Left hindlimb (tissue), 1 donor: ENCODE data around the gene GKN1.

ENCODE experiments used
- DNase-seq: peaks from one replicate; pipeline ENCODE4 v3.0.0-alpha.2; 2018

Gene GKN1

DNA sequence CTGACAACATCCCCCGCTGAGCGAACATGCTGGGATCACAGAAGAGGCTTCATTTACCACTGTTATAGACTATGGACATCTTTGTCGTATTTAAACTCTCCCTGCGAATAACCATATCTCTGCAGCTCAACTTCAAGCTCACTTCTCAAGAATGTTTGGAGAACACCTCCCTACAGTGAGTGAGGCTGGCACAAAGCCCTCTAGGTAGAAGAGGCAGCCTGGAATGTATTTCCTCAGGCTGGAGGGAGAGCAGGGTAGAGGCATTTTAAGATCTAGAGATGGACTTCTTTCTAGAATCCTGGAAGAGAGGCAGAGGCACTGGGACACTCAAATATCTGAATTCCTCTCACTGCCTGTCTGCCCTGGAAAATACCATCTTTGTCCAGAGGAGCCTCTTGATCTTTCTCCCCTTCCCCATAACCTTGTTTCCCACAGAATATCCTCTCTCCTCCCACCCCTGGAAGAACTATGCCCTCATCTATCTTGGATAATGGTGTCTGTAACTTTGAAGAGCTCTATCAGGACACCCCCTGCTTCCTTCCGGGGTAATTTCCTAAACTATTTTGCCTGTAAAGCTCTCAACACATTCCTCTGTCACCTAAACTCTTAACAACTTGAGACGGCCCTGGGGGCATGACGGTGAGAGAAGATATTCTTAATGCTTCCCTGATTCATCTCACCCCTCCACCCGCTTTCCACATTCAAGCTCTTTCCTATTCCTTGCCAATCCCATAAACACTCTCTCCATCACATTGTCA is 36.2 kb downstream of the GKN1 start:
- DNase-seq: no peak

DNA sequence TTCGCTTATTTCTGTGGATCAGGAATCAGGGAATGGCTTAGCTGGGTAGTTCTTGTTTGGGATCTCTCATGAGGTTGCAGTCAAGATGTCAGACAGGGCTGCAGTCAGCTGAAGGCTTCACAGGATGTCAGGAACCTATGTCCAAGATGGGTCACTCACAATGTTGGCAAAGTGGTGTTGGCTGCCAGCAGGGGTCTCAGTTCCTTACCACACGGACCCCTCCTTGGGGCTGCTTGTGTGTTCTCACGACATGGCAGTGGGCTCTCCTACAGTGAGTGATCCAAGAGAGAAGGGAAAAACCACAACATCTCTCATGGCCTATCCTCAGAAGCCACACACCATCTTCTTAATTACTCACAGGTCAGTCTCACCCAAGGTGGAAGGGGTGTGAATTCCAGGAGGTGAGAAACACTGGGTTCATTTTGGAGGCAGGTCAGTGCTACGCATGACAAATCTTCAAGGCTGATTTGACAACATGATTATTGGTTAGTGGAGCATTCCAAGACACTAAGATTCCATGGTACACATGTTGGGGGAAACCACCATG is 37.2 kb downstream of the GKN1 start:
- no peak for DNase-seq

DNA sequence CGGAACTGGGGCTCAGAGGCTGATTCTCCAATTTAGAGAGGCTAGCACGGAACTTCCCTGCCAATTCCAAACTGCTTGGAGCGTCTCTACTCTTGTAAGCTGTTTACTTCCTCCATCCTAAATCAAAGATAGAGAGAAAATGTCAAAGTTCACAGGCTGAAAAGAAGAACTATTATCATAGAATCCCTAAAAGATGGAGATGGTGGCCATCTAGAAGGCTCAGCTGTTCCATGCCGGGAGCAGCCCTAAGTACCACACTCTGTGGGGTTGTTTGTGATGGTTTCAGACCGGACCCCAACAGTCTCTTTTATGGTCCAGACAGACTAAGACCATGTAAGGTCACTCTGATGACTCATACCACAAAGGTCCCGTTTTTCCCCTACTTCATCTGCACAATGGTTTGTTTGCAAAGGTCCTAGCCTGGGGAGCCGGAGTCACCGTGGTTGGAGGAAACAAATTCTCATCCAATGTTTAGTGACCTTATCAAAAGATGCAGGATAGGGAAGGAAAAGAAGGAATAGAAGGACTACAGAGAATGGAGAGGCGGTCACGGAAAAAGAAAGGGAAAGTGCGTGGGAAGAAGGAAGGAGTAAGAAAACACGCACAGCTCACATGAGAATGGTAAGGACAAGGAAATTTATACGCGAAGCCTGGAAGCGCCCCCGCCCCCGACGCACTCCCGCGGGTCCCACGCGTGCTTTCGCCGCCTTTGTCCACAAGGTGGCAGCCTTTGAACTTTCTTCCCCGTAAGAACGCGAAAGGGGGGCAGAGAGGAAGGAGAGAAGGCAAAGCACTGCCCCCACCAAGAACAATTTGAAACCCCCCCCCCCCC is 38.1 kb downstream of the GKN1 start:
- no peak for DNase-seq

DNA sequence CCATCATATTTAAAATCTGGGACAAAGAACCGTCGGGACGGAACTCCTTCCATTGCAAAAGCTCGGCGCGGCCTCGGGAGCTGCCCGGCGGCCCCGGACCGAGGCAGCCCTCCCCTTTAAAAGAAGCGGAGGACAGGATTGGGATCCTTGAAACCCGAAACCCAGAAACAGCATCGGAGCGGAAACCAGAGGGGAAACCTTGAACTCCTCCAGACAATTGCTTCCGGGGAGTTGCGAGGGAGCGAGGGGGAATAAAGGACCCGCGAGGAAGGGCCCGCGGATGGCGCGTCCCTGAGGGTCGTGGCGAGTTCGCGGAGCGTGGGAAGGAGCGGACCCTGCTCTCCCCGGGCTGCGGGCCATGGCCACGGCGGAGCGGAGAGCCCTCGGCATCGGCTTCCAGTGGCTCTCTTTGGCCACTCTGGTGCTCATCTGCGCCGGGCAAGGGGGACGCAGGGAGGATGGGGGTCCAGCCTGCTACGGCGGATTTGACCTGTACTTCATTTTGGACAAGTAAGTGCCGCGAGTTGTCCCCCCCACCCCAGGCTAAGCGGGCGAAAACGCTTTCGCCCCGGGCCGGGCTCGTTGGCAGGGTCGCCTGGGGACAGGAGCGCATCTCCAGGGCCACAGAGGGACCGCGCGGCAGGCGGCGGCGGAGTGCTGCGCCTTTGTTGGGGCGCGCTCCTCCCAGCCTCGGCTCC is 38.9 kb downstream of the GKN1 start, which contains the start of gene ANTXR1:
Gene ANTXR1, plus strand, starts transcription at position 38 of the 698 bp plus-strand sequence. Its CDS starts 321 bp downstream, at position 359.
- DNase-seq: peak; percentile 87

DNA sequence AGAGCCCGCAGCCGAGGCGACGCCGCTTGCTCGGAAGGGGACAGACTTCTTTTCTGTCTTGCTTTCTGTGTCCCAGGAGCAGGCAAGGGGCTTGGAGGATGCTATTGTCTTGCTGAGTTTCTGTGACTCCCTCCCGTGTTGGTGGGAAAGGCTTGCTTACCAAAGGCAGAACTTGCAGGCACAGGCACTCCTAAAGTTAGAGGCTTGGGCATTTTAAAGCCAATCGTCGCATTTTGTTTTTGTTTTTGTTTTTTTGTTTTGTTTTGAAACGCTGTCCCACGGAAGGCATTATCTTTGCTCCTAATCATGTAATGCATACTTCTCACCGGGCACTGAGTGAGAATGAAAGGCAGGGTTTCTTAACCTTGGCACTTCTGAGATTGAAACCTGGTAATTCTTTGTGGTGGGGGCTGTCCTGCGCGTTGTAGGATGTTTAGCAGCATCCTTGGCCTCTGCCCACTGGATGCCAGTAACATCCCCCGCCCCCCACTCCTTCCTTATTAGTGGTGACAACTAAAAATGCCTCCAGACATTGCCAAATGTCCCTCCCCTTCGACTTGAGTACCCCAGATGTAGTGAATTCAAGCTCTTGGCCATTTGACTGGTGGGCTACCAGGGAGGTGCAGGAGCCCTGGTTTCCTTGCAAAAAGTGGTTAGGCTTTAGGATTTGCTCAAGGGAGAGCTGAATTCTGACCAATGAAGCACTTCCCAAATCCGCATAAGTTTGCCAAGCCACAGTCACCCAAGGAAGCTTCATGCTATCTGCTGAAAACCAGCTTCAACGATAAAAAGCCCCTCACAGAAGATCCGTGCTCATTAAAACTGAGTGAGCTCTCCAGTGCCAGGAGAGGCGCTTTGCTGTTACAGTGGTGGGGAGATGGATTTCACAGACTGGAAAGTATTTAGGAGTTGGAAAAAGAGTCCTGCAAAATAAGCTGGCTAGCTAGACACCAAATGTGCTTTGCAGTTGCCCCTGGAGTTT is 39.7 kb downstream of the GKN1 start:
- peak; percentile 74 for DNase-seq

DNA sequence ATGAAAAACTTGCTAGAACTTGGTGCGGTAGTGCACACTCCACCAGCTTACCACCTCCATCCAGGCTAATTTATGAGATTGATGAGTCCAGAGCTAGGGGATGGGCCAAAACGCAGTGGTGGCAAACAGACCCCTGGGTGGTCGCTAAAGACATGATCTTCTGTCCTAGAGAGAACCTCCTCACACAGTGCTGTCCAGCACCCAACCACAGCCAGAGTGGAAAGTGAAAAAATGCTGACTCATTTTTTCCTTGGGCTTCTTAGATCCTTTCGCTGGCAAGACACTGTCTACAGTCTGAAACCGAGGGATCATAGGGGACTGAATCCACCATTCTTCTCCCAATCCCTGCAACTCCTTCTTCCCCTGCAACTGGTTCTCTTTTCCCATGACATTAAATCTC is 42.6 kb downstream of the GKN1 start:
- no peak for DNase-seq

DNA sequence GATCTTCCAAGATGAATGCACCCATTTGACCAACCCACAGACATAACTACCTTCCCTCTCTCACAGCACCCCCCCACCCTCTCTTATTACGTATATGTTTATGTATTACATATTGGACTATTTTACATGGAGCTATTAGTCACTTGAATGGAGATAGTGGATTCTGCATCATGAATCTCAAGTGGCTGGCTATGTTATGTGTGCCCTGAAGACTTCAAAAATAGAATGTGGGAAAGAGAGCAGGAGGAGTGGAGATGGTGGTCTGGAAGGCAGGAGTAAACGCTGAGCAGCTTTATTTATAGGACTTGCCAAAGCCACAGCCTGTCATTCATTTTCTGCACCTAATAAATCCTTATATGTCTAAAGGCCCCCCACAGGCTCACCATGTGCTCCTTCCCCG is 43.4 kb downstream of the GKN1 start:
- no peak for DNase-seq

DNA sequence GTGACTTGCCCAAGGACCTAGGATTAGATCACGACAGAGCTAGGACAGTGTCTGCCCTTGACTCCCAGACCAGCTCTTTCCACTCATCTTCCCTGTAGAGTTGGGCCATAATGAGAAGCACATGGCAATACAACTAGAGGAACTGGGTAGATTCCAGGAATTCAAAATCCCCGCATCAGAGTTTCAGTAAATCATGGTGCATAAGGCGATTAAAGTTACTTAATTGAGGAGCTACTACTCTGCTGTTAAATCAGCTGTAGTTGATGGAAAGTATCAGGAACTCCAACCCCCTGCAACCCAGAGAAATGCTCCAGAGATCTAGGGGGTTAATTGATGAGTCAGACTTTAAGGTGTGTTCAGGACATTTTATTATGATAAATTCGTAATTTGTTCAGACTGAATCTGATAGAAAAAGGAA is 44.3 kb downstream of the GKN1 start:
- no peak for DNase-seq

DNA sequence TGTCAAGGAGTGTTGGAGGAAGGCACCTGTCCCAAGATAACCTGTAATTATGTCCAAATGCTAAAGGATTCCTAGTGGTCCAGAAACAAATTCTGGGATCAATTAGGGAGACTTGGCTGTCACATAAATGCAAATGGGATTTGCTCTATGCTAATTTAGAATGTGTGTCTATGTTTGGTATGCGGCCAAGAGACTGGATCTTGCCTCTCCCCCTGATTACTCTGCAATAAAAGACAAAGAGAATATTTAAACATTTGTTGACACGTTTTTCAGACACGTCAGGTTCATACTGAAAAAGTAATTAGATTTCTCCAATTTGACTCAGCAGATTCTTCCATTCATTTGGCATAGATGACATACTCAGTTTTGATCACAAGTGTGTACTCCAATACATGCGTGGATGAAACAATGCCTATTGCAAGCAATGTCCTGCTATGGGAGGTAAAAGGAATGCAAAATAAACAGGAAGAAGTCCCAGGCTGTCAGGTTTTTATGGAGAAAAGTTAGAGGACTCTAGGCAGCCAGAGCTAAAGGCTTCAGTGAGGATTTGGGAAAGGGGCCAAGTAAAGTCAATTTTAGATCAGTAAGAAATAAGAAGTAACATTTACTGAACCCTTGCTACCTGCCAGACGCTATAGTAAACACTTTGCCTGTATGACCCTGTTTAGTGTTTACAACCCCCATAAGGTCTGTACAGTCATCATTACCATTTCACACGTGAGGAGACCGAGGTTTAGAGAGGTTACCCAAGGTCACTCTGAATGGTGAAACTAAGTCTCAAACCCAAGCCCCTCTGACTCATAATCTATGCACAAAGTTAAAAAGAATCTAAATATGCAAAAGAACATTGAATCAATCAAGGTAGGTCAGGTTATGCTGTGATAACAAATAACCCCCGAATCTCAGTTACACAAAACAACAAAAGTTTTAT is 46.3 kb downstream of the GKN1 start:
- DNase-seq: no peak

DNA sequence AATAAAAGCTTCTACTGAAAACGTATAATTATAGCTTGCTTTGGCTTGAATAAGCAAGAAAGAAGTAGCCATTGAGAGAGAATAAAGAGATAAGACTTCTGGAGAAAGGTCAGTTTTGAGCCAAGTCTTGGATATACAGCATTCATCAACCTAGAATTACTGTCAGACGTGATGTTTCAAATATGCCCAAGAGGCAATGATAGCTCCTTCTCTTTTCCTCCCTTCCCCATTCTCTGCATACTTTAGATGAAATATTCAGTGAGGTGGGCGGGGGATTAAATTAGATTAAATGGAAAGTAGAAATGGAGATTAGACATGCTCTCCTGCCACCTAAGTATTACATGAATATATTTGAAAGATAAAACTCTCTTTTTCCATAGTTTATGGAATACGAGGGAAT is 47.3 kb downstream of the GKN1 start:
- DNase-seq: no peak

DNA sequence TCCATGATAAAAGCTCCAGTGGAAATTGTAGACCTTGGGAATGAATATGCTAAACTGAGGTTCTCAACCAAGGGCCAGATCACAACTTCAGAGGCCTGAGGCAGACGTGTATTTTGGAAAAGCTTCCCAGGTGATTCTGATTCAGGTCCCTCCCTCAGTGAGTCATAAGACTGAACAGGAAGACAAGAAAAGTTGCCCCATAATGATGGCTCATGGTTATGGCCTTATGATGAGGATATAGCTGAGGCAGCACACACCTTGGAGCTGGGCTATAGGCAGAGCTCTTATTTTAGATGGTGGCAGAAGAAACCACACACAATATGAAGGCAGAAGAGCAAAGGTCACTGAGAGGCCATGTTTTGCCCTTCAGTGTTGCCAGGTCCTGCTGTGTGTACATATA is 48.1 kb downstream of the GKN1 start:
- no peak for DNase-seq

DNA sequence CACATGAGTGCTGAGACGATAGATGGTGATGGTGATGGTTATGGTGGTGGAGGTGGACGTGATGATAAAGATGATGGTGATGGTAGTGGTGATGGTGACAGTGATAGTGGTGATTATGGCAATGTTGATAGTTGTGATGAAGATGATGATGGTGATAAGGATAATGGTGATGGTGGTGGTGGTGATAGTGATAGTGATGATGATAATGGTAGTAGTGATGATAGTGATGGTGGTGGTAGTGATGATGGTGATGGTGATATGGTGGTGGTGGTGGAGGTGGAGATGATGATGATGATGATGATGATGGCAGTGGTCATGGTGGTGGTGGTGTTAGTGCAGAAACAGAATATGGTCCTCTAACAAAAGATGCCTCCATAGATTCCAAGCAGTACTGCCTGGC is 48.8 kb downstream of the GKN1 start:
- no peak for DNase-seq

DNA sequence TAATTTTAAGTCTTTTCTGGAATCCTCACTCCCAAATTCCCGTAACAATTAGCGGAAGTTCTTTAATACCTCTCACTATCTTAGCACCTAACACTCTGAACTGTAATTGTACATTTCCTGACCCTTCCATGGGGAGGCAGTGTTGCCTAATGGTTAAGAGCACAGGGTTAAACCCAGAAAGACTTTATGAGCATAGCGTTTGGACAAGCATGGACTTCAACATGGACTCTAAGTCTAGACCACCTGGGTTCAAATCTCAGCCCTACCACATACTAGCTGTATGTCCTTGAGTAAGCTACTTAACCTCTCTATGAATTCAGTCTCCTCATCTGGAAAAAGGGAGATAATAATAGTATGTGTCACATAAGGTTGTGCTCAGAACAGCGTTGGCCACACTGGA is 51.6 kb downstream of the GKN1 start:
- no peak for DNase-seq

DNA sequence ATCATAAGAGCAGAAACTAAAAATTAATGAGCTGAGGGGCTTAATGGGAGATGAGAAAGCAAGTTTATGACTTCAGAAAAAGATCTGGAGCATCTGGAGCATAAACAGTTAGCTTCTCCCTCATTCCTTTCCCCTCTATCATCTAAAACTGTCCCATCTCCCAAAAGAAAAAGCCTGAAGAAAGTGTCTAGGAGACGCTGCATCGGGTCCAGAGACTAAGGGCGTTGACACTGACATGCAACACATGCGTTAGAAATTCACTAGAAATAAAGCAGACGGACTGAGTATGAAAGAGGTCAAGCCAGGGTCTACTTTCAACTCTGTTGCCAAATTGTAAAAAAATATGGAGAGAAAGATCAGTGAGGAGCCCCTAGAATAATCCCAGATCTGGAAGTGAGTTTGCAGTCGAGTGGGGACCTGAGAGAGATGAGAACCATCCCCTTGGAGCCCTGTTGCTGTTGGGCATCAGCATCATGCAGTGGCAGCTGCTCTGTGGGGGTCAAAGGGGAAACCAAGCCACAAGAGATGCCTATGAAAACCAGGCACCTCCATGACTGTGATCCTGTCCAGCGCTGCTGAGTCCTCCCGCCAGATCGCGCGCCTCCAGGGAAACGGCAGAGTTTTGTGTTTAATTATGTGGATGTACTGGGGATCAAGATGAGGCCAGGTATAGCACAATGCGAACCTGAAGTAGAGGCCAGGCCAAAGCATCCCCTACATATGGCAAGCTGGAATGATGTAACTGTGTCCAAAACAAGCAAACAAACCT is 52.4 kb downstream of the GKN1 start:
- no peak for DNase-seq
